DMS53 (cell line): ENCODE measurements around the gene FADS3.
A peak's percentile ranks its signal among the peaks of the same experiment; 100 is the strongest.

Source experiments
- DNase-seq: peaks from one replicate; lab custom pipeline; 2025; lab: John Stamatoyannopoulos, UW

FADS3 gene

GRCh38 chr11:61913699-61914395 lies 22.5 kb upstream of the FADS3 start:
- DNase-seq, result no peak

GRCh38 chr11:61912991-61913698 lies 21.8 kb upstream of the FADS3 start:
- no peak for DNase-seq

- no peak for DNase-seq
These were observed 21.2 kb upstream of the FADS3 start for GRCh38 chr11:61912530-61912898.

- no peak for DNase-seq
These were observed 20.6 kb upstream of the FADS3 start for GRCh38 chr11:61911701-61912529.

- no peak for DNase-seq
These were observed 19.9 kb upstream of the FADS3 start for GRCh38 chr11:61911128-61911700.

GRCh38 chr11:61910187-61911127 lies 19.1 kb upstream of the FADS3 start:
- no peak for DNase-seq

- no peak for DNase-seq
These were observed 17.5 kb upstream of the FADS3 start for GRCh38 chr11:61908730-61909316.

GRCh38 chr11:61907871-61908729 lies 16.8 kb upstream of the FADS3 start:
- no peak for DNase-seq

- no peak for DNase-seq
These were observed 15.9 kb upstream of the FADS3 start for GRCh38 chr11:61907282-61907681.

- no peak for DNase-seq
These were observed 15.2 kb upstream of the FADS3 start for GRCh38 chr11:61906522-61906909.

- no peak for DNase-seq
These were observed 14.6 kb upstream of the FADS3 start for GRCh38 chr11:61905801-61906521.

GRCh38 chr11:61905067-61905696 lies 13.8 kb upstream of the FADS3 start:
- no peak for DNase-seq

GRCh38 chr11:61904539-61905048 lies 13.2 kb upstream of the FADS3 start:
- DNase-seq, result peak; percentile 51

GRCh38 chr11:61903845-61904244 lies 12.5 kb upstream of the FADS3 start:
- no peak for DNase-seq

- DNase-seq, result no peak
These were observed 11.0 kb upstream of the FADS3 start for GRCh38 chr11:61902313-61902712.

- DNase-seq, result peak; percentile 21
These were observed 10.1 kb upstream of the FADS3 start for GRCh38 chr11:61901397-61901796.

- no peak for DNase-seq
These were observed 8.9 kb upstream of the FADS3 start for GRCh38 chr11:61900251-61900650.

- DNase-seq, result peak; percentile 83
These were observed 7.9 kb upstream of the FADS3 start for GRCh38 chr11:61899146-61899841.
